ENCODE measurements around the gene PTGFRN.

Gene PTGFRN

GRCh38 chr1:116942344-116942743 lies 32.6 kb downstream of the PTGFRN start:
- DNase-seq (ENCODE audit: low spot score), result no peak

- DNase-seq (ENCODE audit: low spot score), result no peak
Measured at GRCh38 chr1:116943438-116943837, 33.7 kb downstream of the PTGFRN start.

- no peak for DNase-seq (ENCODE audit: low spot score)
Measured at GRCh38 chr1:116944613-116945012, 34.9 kb downstream of the PTGFRN start.

GRCh38 chr1:116945421-116945820 lies 35.7 kb downstream of the PTGFRN start:
- no peak for DNase-seq (ENCODE audit: low spot score)

DNA sequence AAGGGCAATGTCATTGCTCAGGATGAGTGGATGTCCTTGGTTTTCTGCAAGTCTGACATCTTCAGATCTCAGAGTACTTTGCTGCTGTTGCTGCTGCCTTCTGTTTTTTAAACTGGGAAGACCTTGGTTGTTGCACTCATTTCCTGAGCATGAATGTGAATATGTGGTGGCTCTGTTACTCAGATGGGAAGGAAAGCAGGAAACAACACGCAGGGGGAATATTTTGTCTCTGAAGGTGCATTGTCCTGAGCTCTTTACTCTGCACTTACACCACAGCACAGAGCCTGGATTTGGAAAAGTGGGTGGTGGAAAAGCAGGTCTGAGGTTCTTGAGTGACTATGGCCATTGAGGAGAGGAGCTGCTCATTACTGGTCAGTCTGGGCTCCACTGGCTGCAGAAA lies 36.3 kb downstream of the PTGFRN start:
- no peak for DNase-seq (ENCODE audit: low spot score)

- DNase-seq (ENCODE audit: low spot score), result peak; percentile 30
Measured at GRCh38 chr1:116947092-116947860, 37.6 kb downstream of the PTGFRN start.

DNA sequence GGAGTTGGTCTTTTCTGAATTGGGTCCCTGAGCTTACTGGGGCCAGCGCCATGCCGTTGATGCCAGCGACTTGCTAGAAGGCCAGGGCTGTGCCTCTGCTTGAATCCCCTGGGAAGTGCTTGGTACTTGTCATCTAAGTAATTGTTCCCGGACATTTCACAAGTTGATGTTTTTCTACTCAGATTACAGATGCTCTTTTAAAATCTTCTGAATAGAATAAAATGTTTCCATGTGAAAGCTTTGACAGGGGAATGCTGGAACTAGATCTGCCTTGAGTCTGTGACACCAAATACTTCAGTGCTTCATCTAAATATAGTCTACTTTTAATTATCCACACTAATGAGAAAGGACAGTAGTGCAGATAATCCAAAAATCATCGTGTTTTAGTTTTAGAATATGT lies 38.3 kb downstream of the PTGFRN start:
- DNase-seq (ENCODE audit: low spot score), result no peak

- no peak for DNase-seq (ENCODE audit: low spot score)
Measured at GRCh38 chr1:116948642-116949041, 38.9 kb downstream of the PTGFRN start.

DNA sequence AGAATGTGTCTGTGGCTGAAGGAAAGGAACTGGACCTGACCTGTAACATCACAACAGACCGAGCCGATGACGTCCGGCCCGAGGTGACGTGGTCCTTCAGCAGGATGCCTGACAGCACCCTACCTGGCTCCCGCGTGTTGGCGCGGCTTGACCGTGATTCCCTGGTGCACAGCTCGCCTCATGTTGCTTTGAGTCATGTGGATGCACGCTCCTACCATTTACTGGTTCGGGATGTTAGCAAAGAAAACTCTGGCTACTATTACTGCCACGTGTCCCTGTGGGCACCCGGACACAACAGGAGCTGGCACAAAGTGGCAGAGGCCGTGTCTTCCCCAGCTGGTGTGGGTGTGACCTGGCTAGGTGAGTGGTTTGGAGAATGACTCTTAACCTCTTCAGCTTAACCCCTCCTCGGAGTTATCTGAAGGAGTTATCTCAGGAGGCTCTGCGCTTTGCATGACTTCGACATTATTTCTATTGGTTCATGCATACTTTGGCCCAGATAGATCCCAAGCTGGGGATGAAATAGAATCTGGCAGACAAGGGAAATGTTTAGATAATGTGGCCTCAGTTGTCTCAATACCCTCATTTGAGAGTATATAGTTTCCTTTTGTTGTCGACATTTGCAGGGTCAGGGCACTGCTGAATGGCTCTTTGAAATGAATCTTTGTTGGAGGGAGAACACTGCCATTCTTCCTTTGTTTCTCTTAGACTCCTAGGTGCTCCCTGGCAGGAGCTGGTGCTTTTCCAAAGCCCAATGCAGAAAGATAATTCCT lies 39.7 kb downstream of the PTGFRN start:
- no peak for DNase-seq (ENCODE audit: low spot score)

GRCh38 chr1:116950517-116951199 lies 40.9 kb downstream of the PTGFRN start:
- DNase-seq (ENCODE audit: low spot score), result no peak

GRCh38 chr1:116951200-116951935 lies 41.7 kb downstream of the PTGFRN start:
- no peak for DNase-seq (ENCODE audit: low spot score)

GRCh38 chr1:116952738-116953275 lies 43.1 kb downstream of the PTGFRN start:
- no peak for DNase-seq (ENCODE audit: low spot score)

DNA sequence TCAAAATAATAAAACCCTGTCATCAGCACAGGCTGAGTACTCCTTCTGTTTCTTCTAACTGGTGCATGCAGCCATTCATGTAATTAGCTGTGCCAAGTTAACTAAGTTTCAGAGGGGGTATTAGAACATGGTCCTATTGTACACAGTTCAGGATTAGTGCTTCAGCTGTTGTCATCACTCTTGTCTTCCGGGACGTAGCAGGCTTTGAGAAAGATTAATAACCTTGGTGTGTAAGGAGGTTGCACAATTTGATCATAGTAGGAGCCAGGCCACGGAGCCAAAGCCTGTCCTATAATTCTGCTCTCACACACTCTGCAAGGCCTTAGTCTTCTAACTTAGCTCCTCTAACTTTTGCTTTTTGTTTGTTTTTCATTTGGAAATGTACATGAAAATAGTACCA lies 44.7 kb downstream of the PTGFRN start:
- DNase-seq (ENCODE audit: low spot score), result no peak

GRCh38 chr1:116956378-116956777 lies 46.7 kb downstream of the PTGFRN start:
- DNase-seq (ENCODE audit: low spot score), result no peak

GRCh38 chr1:116957646-116958045 lies 47.9 kb downstream of the PTGFRN start:
- DNase-seq (ENCODE audit: low spot score), result no peak

DNA sequence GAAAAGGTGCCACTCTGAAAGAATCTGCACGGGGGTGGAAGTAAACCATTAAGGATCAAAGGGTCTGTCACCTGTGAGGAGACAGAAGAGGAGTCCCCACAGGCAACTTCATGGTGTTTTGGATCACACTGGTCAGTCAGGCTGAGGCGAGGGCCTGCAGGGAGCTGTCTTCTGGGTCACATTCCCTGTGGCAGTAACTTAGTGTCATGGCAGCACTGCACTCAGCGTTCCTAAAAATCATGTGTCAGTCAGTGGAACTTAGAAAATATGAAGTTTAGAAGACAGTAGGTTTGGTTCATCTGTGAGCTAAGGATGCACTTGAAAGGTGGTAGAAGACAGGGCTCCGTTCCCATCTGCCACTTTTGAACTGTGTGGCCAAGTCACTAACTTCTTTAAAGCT lies 48.4 kb downstream of the PTGFRN start:
- no peak for DNase-seq (ENCODE audit: low spot score)

GRCh38 chr1:116958977-116959376 lies 49.3 kb downstream of the PTGFRN start:
- no peak for DNase-seq (ENCODE audit: low spot score)

- DNase-seq (ENCODE audit: low spot score), result no peak
Measured at GRCh38 chr1:116961606-116962005, 51.9 kb downstream of the PTGFRN start.

DNA sequence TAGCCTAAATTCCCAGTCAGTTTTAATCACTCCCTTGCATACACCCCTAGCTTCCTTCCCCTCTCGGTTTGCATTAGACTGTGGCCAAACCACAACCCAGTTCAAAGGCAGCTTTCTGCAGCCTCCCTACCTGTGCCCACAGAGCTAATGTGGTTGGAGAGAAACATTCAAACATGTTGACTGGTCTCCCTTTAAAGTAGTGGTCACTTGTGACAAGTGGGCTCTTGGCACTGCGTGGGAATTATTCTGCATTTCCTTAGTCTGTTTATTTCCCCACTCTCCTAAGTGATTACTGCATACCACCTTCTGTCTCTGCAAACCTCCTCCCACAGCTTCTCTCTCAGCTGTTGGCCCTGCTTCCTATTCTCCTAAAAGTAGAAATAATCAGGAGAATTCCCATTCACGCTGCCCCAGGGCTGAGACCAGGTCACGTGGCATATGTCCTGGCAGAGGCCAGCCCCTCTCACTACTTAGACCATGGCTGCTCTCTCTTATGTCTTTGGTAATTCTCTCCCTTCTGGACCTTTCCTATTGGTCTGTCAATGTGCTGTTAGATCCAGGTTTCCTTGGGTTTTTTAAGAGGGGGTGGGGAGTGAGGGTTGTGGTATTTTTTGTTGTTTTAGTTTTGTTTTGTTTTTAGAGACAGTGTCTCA lies 53.4 kb downstream of the PTGFRN start:
- no peak for DNase-seq (ENCODE audit: low spot score)

DNA sequence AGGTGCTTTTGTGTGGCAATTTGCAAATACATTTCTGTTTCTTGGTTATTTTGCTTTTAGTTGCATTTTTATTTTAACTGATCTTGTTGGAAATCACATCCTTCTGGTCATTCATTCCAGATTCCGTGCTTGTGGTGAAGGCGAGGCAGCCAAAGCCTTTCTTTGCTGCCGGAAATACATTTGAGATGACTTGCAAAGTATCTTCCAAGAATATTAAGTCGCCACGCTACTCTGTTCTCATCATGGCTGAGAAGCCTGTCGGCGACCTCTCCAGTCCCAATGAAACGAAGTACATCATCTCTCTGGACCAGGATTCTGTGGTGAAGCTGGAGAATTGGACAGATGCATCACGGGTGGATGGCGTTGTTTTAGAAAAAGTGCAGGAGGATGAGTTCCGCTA lies 57.1 kb downstream of the PTGFRN start:
- DNase-seq (ENCODE audit: low spot score), result no peak

DNA sequence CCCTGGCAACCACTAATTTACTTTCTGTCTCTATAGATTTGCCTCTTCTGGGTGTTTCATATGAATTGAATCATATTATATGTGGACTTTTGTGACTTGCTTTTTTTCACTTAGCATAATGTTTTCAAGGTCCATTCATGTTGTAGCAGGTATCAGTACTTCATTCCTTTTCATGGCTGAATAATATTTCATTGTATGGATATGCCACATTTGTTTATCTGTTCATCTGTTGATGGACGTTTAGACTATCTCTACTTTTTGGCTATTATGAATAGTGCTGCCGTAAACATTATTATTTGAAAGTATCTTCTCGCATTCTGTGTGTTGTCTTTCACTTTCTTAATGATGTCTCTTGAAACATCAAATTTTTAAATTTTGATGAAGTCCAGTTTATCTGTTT lies 59.0 kb downstream of the PTGFRN start:
- no peak for DNase-seq (ENCODE audit: low spot score)
